Neutrophil (primary cell): ENCODE data around the gene CDH1.

ENCODE experiments used
- H3K27ac ChIP-seq: fragments of 200-600 bp; sonication (generic); 2 replicates; pipeline ENCODE4 v1.5.1; 2016; ENCODE audit warnings: mild to moderate bottlenecking, moderate library complexity
- H3K27me3 ChIP-seq: fragments of 200-600 bp; sonication (generic); 2 replicates; pipeline ENCODE4 v1.6.0; 2016; ENCODE audit warnings: mild to moderate bottlenecking
- H3K36me3 ChIP-seq: fragments of 200-600 bp; sonication (generic); 2 replicates; pipeline ENCODE4 v1.5.1; 2017
- H3K4me1 ChIP-seq, 2 experiments: fragments of 200-600 bp in 1 of 2; sonication (generic) in 1 of 2; 1 replicate in 1 of 2; 2 replicates in 1 of 2; pipeline versions ENCODE4 v1.5.1 to v1.6.1; 2013 to 2016; ENCODE audit warnings: low read depth in 1 of 2, low read length in 1 of 2, mild to moderate bottlenecking in 1 of 2, moderate library complexity in 1 of 2; ENCODE audit not compliant: control insufficient read depth in 1 of 2, insufficient read depth in 1 of 2
- H3K4me3 ChIP-seq, 2 experiments: fragments of 200-600 bp in 1 of 2; sonication (generic) in 1 of 2; 1 replicate in 1 of 2; 2 replicates in 1 of 2; pipeline ENCODE4 v1.5.1; 2013 to 2016; ENCODE audit warnings: low read depth in 1 of 2, low read length in 1 of 2, mild to moderate bottlenecking in 1 of 2, moderate library complexity in 1 of 2
- H3K9me3 ChIP-seq: fragments of 200-600 bp; sonication (generic); 2 replicates; pipeline ENCODE4 v1.5.1; 2016
- TF ChIP-seq, protein P1 (sequence below): fragments of 200-600 bp; sonication (generic); IDR thresholded peaks from 2 replicates; pipeline ENCODE4 v1.5.1; 2016; ENCODE audit warnings: antibody characterized with exemption

The CDH1 gene

DNA sequence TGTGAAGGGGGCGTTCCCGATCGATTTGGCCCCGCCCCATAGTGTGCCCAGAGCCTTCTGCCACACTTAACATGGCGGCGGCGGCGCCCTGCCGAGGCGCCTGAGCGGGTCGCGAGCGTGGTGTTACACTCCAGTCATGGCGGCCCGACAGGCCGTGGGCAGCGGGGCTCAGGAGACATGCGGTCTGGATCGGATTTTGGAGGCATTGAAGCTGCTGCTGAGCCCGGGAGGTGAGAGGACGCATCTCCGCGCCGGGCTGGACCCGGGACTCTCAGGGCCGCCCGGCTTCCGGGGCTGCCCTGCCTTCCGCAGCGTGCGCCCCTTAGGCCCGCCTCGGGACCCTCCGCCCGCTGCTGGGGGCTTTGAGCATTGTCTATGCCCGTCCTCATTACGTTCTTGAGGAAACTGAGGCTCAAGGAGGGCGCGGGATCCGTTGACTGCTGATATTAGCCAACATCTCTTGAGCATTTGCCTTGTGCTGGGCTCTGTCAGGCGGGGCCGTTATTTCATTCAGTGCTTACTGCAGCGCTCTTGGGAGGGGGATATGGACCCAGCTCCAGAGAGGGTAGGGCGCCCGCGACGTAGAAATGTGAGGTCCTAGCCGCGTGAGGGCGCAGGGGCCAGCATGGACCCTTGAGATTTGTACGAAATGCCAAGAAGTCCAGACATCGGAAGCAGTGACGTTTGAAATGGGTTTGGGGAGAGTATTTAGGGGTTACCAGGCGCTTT is 106.6 kb downstream of the CDH1 start, which contains the start of gene TANGO6:
Gene TANGO6, plus strand, starts transcription at position 50 of the 729 bp plus-strand sequence. Its CDS starts 87 bp downstream, at position 137.
- H3K4me1 ChIP-seq: peaks cover 11 to 19% of the 10 kb centered on the region in 2 experiments
- peaks cover 6% of the 10 kb centered on the region for H3K27me3 ChIP-seq
- H3K9me3 ChIP-seq: no peaks in the 10 kb centered on the region
- H3K4me3 ChIP-seq: peak within 1 kb of the TSS; percentile 71 to 77
- peak within 1 kb of the TSS; percentile 13 for H3K27ac ChIP-seq
- TF ChIP-seq, protein P1, sequence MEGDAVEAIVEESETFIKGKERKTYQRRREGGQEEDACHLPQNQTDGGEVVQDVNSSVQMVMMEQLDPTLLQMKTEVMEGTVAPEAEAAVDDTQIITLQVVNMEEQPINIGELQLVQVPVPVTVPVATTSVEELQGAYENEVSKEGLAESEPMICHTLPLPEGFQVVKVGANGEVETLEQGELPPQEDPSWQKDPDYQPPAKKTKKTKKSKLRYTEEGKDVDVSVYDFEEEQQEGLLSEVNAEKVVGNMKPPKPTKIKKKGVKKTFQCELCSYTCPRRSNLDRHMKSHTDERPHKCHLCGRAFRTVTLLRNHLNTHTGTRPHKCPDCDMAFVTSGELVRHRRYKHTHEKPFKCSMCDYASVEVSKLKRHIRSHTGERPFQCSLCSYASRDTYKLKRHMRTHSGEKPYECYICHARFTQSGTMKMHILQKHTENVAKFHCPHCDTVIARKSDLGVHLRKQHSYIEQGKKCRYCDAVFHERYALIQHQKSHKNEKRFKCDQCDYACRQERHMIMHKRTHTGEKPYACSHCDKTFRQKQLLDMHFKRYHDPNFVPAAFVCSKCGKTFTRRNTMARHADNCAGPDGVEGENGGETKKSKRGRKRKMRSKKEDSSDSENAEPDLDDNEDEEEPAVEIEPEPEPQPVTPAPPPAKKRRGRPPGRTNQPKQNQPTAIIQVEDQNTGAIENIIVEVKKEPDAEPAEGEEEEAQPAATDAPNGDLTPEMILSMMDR: no peak
- no peaks in the 10 kb centered on the region for H3K36me3 ChIP-seq

DNA sequence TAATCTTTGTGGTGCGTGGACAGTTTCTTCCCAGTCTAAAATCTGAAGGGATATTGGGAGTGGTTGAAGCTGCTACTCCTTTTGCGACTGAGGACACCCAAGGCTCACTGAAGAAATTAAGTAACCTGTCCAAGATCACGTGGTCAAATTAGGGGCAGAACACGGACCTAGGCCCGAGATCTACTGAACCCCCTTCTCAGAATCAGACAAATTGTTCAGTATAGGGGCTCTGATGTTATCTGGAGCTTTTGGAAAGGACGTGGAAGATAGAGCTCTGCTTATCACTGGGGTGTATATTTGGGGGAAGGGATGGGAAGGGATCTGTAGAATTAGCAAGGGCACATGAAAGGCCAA is 107.1 kb downstream of the CDH1 start:
- Histone ChIP-seq H3K4me3 (peak overlapping the region; percentile 71 to 77), H3K27ac (no peak overlapping the region), H3K4me1 (peaks cover 17 to 25% of the 10 kb centered on the region in 2 experiments), H3K9me3 (no peaks in the 10 kb centered on the region), H3K36me3 (no peaks in the 10 kb centered on the region), H3K27me3 (peaks cover 6% of the 10 kb centered on the region)
- TF ChIP-seq, protein P1: no peak

DNA sequence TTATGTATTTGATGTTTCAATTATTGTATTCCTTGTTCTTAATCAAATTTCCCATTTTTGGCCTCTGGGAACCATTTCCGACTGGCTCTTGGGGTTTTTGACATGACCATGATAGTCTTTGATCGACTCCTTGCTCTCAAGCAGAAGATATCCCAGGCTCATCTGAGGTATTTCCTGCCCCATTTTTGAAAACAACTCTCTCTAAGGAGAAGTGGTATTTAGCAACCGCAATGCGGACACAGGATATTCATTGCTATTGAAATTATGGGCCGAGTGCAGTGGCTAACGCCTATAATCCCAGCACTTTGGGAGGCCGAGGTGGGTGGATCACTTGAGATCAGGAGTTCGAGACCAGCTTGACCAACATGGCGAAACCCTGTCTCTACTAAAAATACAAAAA is 111.7 kb downstream of the CDH1 start:
- no peak overlapping the region for H3K4me3 ChIP-seq
- H3K27ac ChIP-seq: no peak overlapping the region
- H3K9me3 ChIP-seq: no peaks in the 10 kb centered on the region
- peaks cover 14 to 27% of the 10 kb centered on the region in 2 experiments for H3K4me1 ChIP-seq
- no peaks in the 10 kb centered on the region for H3K36me3 ChIP-seq
- H3K27me3 ChIP-seq: no peaks in the 10 kb centered on the region
- TF ChIP-seq, protein P1: no peak

DNA sequence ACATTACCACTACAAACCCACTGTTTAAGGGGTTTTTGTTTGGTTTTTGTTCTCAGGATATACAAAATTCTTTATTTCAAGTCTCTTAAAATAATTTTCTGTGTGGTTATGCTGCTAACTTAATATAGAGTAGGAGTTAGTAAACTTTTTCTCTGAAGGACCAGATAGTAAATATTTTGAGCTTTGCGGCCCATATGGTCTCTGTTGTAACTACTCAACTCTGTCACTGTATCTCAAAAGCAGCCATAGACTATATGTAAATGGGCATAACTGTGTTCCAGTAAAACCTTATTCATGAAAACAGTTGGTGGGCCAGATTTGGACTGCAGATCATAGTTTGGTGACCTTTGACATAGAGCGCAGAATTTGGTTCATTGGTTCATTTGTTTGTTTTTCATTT is 113.4 kb downstream of the CDH1 start:
- Histone ChIP-seq H3K36me3 (no peaks in the 10 kb centered on the region), H3K27me3 (no peaks in the 10 kb centered on the region), H3K27ac (no peak overlapping the region), H3K4me1 (peaks cover 7 to 20% of the 10 kb centered on the region in 2 experiments), H3K4me3 (no peak overlapping the region), H3K9me3 (no peaks in the 10 kb centered on the region)
- TF ChIP-seq, protein P1: no peak

DNA sequence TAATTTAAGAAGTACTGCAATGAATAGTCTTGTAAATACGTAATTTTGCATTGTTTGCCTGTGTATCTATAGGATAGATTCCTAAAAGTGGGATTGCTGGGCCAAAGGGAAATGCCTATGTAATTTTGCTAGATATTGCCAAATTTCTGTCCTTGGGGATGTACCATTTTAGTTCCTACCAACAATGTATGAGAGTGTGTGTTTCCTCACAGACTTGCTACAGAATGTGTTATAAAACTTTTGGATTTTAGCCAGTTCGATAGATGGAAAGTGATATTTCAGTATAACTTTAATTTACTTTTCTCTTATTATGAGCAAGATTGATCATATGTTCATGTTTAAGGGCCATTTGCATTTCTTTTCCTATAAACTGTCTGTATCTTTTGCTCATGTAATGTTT is 114.5 kb downstream of the CDH1 start:
- TF ChIP-seq, protein P1: no peak
- Histone ChIP-seq H3K4me3 (no peak overlapping the region), H3K27ac (no peak overlapping the region), H3K36me3 (no peaks in the 10 kb centered on the region), H3K4me1 (peaks cover 7 to 20% of the 10 kb centered on the region in 2 experiments), H3K27me3 (no peaks in the 10 kb centered on the region), H3K9me3 (no peaks in the 10 kb centered on the region)
